ENCODE data around the gene SNAPC1. TPM values are rescaled to one million over a fixed set of nuclear protein-coding genes. Genes with fewer than 3 reads are reported as not detected.

Gene SNAPC1
- total RNA-seq, 1 experiment from 2014 or later = 8.6 TPM

GRCh38 chr14:61719344-61720293, 42.6 kb upstream of the SNAPC1 start:
- intact Hi-C loops (cut with micrococcal nuclease; ENCODE audit: unreplicated experiment) (loop anchor here (10.0 kb wide), 1 partner anchor 245 kb away; no protein-coding TSS in a partner anchor), in situ Hi-C loops (cut with HindIII; ENCODE audit: low pct_unique_long_range_greater_than_20kb, low sequenced_read_pairs) (no loop called here)
- H3K27ac ChIP-seq (ENCODE audit: low read length) = no peak overlapping the region
- CTCF ChIA-PET = no interaction called here
- POLR2A ChIA-PET = no interaction called here
- no peak for DNase-seq (ENCODE audit: low read depth, low spot score)
- TF ChIP-seq CTCF (IDR thresholded peaks at IDR 0.05) (no peak), TCF7L2 (IDR thresholded peaks at IDR 0.05; ENCODE audit: low read depth, low read length) (no peak), REST (IDR thresholded peaks at IDR 0.05; ENCODE audit: insufficient read depth in 1 of 2, low read depth in 2 of 2, low read length in 1 of 2) (no peak), SIN3A (IDR thresholded peaks at IDR 0.05; ENCODE audit: borderline replicate concordance, insufficient read depth, low read depth, low read length) (no peak), POLR2AphosphoS5 (IDR thresholded peaks at IDR 0.05; ENCODE audit: low read depth, low read length) (no peak)
- H3K4me3 ChIP-seq (ENCODE audit: low read depth in 2 of 2, low read length in 2 of 2) = no peak overlapping the region
- H3K27me3 ChIP-seq (ENCODE audit: control insufficient read depth, insufficient read depth, low read length) = no peaks in the 10 kb centered on the region
- ATAC-seq = no peak
- no peaks in the 10 kb centered on the region; the same call in 1 of the 2 replicates for H3K4me1 ChIP-seq (ENCODE audit: control insufficient read depth, insufficient read depth, low read length)
- H3K9me3 ChIP-seq (ENCODE audit: control insufficient read depth, insufficient read depth, low read depth, low read length) = no peaks in the 10 kb centered on the region
- peaks cover 3% of the 10 kb centered on the region for H3K36me3 ChIP-seq (ENCODE audit: control insufficient read depth, insufficient read depth, low read length)
- BruUV-seq (replicated peaks) = no TSS peak

- no TSS peak for BruUV-seq (replicated peaks)
- intact Hi-C loops (cut with micrococcal nuclease; ENCODE audit: unreplicated experiment) (no loop called here), in situ Hi-C loops (cut with HindIII; ENCODE audit: low pct_unique_long_range_greater_than_20kb, low sequenced_read_pairs) (no loop called here)
- POLR2A ChIA-PET = no interaction called here
- CTCF ChIA-PET = no interaction called here
- no peak for TF ChIP-seq REST (IDR thresholded peaks at IDR 0.05; ENCODE audit: insufficient read depth in 1 of 2, low read depth in 2 of 2, low read length in 1 of 2)
- no peak for TF ChIP-seq SIN3A (IDR thresholded peaks at IDR 0.05; ENCODE audit: borderline replicate concordance, insufficient read depth, low read depth, low read length)
- TF ChIP-seq TCF7L2 (IDR thresholded peaks at IDR 0.05; ENCODE audit: low read depth, low read length) = no peak
- no peak for TF ChIP-seq CTCF (IDR thresholded peaks at IDR 0.05)
- no peak for TF ChIP-seq POLR2AphosphoS5 (IDR thresholded peaks at IDR 0.05; ENCODE audit: low read depth, low read length)
- no peaks in the 10 kb centered on the region; the same call in 1 of the 2 replicates for H3K4me1 ChIP-seq (ENCODE audit: control insufficient read depth, insufficient read depth, low read length)
- no peaks in the 10 kb centered on the region for H3K27me3 ChIP-seq (ENCODE audit: control insufficient read depth, insufficient read depth, low read length)
- H3K4me3 ChIP-seq (ENCODE audit: low read depth in 2 of 2, low read length in 2 of 2) = no peak overlapping the region
- H3K9me3 ChIP-seq (ENCODE audit: control insufficient read depth, insufficient read depth, low read depth, low read length) = no peaks in the 10 kb centered on the region
- H3K36me3 ChIP-seq (ENCODE audit: control insufficient read depth, insufficient read depth, low read length) = peaks cover 3% of the 10 kb centered on the region
- ATAC-seq (no peak), DNase-seq (ENCODE audit: low read depth, low spot score) (no peak)
- no peak overlapping the region for H3K27ac ChIP-seq (ENCODE audit: low read length)
Measured at GRCh38 chr14:61720294-61720661, 41.9 kb upstream of the SNAPC1 start.
